ENCODE results near the gene PTPRCAP. TPM values are rescaled to one million over a fixed set of nuclear protein-coding genes. Genes with fewer than 3 reads are reported as not detected.

The PTPRCAP gene
- total RNA-seq, 1 donor: not detected

- no peak overlapping the region for H3K4me3 ChIP-seq (ENCODE audit: low read depth, low read length)
- TF ChIP-seq CTCF (IDR thresholded peaks at IDR 0.05; ENCODE audit: insufficient read depth, low read depth, low read length): no peak
- DNase-seq (ENCODE audit: low read depth): no peak
Observed at GRCh38 chr11:67418476-67419281, 18.8 kb downstream of the PTPRCAP start.

GRCh38 chr11:67417425-67417824 lies 20.1 kb downstream of the PTPRCAP start:
- no peak for DNase-seq (ENCODE audit: low read depth)
- no peak overlapping the region for H3K4me3 ChIP-seq (ENCODE audit: low read depth, low read length)
- no peak for TF ChIP-seq CTCF (IDR thresholded peaks at IDR 0.05; ENCODE audit: insufficient read depth, low read depth, low read length)

- no peak overlapping the region for H3K4me3 ChIP-seq (ENCODE audit: low read depth, low read length)
- no peak for TF ChIP-seq CTCF (IDR thresholded peaks at IDR 0.05; ENCODE audit: insufficient read depth, low read depth, low read length)
- DNase-seq (ENCODE audit: low read depth): no peak
Observed at GRCh38 chr11:67416416-67417335, 20.8 kb downstream of the PTPRCAP start.

GRCh38 chr11:67415501-67416304 lies 21.8 kb downstream of the PTPRCAP start, which contains the start of gene CARNS1:
TSS of gene CARNS1 (plus strand) at chr11:67415678. CDS start at chr11:67416200, 522 bp downstream.
- no peak for DNase-seq (ENCODE audit: low read depth)
- H3K4me3 ChIP-seq (ENCODE audit: low read depth, low read length): peak within 1 kb of the TSS; percentile 17
- TF ChIP-seq CTCF (IDR thresholded peaks at IDR 0.05; ENCODE audit: insufficient read depth, low read depth, low read length): no peak

- no peak overlapping the region for H3K4me3 ChIP-seq (ENCODE audit: low read depth, low read length)
- TF ChIP-seq CTCF (IDR thresholded peaks at IDR 0.05; ENCODE audit: insufficient read depth, low read depth, low read length): no peak
- DNase-seq (ENCODE audit: low read depth): no peak
Observed at GRCh38 chr11:67413266-67413849, 24.1 kb downstream of the PTPRCAP start.
